Lung (tissue), 12 donors: ENCODE results near the gene SDR42E1. TPM values are rescaled to one million over a fixed set of nuclear protein-coding genes. Genes with fewer than 3 reads are reported as not detected.

ENCODE experiments used
- ATAC-seq: fragments of 200-7000 bp; cut with Tn5 transposase; one replicate; pipeline ENCODE4 v1.9.1; 2020; ENCODE audit warnings: moderate number of reproducible peaks; ENCODE audit not compliant: insufficient read depth, low FRiP score
- DNase-seq, 3 donors: peaks; one replicate each; pipeline ENCODE4 v3.0.0-alpha.2; 2013 to 2017
- H3K27ac ChIP-seq, 2 donors: one replicate each; pipeline ENCODE4 v1.5.1; 2013; ENCODE audit warnings: mild to moderate bottlenecking in 2 of 2, moderate library complexity in 2 of 2, control low read depth in 1 of 2, inconsistent platforms in 1 of 2, low read depth in 1 of 2, low read length in 1 of 2
- H3K27me3 ChIP-seq, 3 donors: one replicate each; pipeline ENCODE4 v1.5.1; 2013; ENCODE audit warnings: low read length in 2 of 3; ENCODE audit not compliant: control insufficient read depth in 3 of 3, insufficient read depth in 3 of 3
- H3K36me3 ChIP-seq, 4 donors: one replicate each; pipeline ENCODE4 v1.5.1; 2013; ENCODE audit warnings: low read length in 4 of 4, mild to moderate bottlenecking in 1 of 4, moderate library complexity in 1 of 4; ENCODE audit not compliant: control insufficient read depth in 4 of 4, insufficient read depth in 4 of 4
- H3K4me1 ChIP-seq, 5 donors: one replicate each; pipeline ENCODE4 v1.5.1; 2013; ENCODE audit warnings: low read length in 5 of 5, mild to moderate bottlenecking in 2 of 5, moderate library complexity in 1 of 5; ENCODE audit not compliant: control insufficient read depth in 5 of 5, insufficient read depth in 5 of 5
- H3K4me3 ChIP-seq: one replicate; pipeline ENCODE4 v1.5.1; 2013; ENCODE audit warnings: mild to moderate bottlenecking, control low read depth, moderate library complexity
- H3K9ac ChIP-seq, 2 donors: one replicate each; pipeline ENCODE4 v1.5.1; 2013; ENCODE audit warnings: low read length in 2 of 2, control low read depth in 1 of 2; ENCODE audit not compliant: insufficient read depth in 1 of 2
- H3K9me3 ChIP-seq, 4 donors: one replicate each; pipeline ENCODE4 v1.5.1; 2013; ENCODE audit warnings: low read length in 3 of 4, mild to moderate bottlenecking in 1 of 4, moderate library complexity in 1 of 4; ENCODE audit not compliant: control insufficient read depth in 4 of 4, insufficient read depth in 3 of 4
- WGBS, 2 donors: extraction: QIAGEN DNeasy Blood & Tissue Kit; methylation state at CpG; one replicate each; pipeline ENCODE4 v1.1.7; 2013; 5-methylcytosine and 5-hydroxymethylcytosine counted together
- polyA plus RNA-seq, 2 donors: library from polyadenylated mRNA; stranded (reverse); fragments of 200-250 nt; gene quantifications; one replicate each; pipeline ENCODE4 v1.2.1, GENCODE V29; 2013
- total RNA-seq, 2 donors: library from RNA; depleted of rRNA in 1 of 2; stranded (reverse); fragments of >200 nt in 1 of 2; gene quantifications; one replicate each; pipeline ENCODE4 v1.2.1, GENCODE V29; 2014 to 2021
- TF ChIP-seq, protein P1 (sequence below): IDR thresholded peaks from 2 replicates; pipeline ENCODE4 v1.5.1; 2012; ENCODE audit warnings: mild to moderate bottlenecking; ENCODE audit errors: control extremely low read depth, extremely low read depth
- donor health status: control.
- donor health status: control.
- donor health status: Bipolar disorder and iron deficiency.
- donor health status: healthy.
- donor health status: DM: yes; HTN: yes; CAD: no.

SDR42E1 gene
- total and polyA plus RNA-seq, 4 donors: 1.2 to 9.5 (median 4.0) TPM

DNA sequence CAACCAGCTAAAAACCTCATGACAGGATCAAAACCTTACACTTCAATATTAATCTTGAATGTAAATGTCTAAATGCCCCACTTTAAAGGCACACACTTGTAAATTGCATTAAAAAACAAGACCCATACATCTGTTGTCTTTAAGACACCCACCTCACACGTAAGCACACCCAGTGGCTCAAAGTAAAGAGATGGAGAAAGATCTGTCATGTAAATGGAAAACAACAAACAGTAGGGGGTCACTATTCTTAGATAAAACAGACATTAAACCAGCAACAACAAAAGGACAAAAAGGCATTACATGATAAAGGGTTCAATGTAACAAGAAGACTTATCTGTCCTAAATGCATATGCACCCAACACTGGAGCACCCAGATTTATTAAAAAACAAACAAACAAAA, 35.6 kb downstream of the SDR42E1 start:
- 33 to 72% methylated on average over 1 of the region's 1 CpG for WGBS, 2 donors
- Histone ChIP-seq H3K36me3 (no peaks in the 10 kb centered on the region), H3K9ac (no peak overlapping the region), H3K27ac (no peak overlapping the region), H3K4me3 (no peak overlapping the region), H3K9me3 (peaks cover 0 to 6% (median 5%) of the 10 kb centered on the region in 4 donors), H3K4me1 (peaks cover 0 to 2% (median 0%) of the 10 kb centered on the region in 5 donors), H3K27me3 (no peaks in the 10 kb centered on the region)
- no peak for ATAC-seq
- TF ChIP-seq, protein P1, sequence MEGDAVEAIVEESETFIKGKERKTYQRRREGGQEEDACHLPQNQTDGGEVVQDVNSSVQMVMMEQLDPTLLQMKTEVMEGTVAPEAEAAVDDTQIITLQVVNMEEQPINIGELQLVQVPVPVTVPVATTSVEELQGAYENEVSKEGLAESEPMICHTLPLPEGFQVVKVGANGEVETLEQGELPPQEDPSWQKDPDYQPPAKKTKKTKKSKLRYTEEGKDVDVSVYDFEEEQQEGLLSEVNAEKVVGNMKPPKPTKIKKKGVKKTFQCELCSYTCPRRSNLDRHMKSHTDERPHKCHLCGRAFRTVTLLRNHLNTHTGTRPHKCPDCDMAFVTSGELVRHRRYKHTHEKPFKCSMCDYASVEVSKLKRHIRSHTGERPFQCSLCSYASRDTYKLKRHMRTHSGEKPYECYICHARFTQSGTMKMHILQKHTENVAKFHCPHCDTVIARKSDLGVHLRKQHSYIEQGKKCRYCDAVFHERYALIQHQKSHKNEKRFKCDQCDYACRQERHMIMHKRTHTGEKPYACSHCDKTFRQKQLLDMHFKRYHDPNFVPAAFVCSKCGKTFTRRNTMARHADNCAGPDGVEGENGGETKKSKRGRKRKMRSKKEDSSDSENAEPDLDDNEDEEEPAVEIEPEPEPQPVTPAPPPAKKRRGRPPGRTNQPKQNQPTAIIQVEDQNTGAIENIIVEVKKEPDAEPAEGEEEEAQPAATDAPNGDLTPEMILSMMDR: no peak
- DNase-seq: no peak

DNA sequence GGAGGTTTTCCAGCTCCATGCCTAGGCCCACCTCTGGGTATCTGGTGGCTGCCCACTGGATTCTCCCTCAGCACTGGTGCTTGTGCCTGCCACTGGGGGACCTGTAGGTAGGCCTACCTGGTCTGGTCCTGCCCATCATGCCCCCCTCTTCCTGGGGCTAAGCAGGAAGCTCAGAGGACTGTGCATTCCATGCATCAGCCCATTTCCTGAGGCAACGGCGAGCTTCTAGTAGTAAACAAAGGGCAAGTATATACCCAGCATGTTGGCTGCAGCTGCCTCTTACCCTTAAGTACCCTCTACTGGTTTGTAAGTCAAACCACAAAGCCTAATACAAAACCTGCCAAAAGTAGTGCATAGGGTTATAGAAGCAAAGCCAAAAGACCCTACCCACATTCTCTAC, 37.5 kb downstream of the SDR42E1 start:
- no peak for DNase-seq
- no peak overlapping the region for H3K9ac ChIP-seq
- no peak overlapping the region for H3K27ac ChIP-seq
- H3K9me3 ChIP-seq: peaks cover 0 to 9% (median 5%) of the 10 kb centered on the region in 4 donors
- H3K36me3 ChIP-seq: no peaks in the 10 kb centered on the region
- WGBS, 2 donors: 61% methylated on average over 2 of the region's 2 CpGs
- H3K4me3 ChIP-seq: no peak overlapping the region
- ATAC-seq: no peak
- peaks cover 0 to 2% (median 0%) of the 10 kb centered on the region in 5 donors for H3K4me1 ChIP-seq
- TF ChIP-seq, protein P1: no peak
- no peaks in the 10 kb centered on the region for H3K27me3 ChIP-seq

DNA sequence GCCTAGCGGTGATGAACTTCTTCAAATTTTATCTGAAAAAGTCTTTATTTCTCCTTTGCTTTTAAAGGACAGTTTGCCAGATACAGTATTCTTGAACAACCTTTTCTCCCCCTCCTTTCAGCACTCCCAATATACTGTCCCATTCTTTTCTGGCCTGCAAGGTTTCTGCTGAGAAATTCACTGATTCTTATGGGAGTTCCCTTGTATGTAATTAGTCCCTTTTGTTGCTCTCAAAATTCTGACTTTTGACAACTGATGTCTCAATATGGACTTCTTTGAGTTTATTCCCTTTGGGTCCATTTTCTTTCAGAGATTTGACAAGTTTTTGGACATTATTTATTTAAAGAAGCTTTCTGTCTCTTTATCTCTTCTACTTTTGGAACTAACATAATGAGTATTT, 39.4 kb downstream of the SDR42E1 start:
- Histone ChIP-seq H3K4me3 (no peak overlapping the region), H3K36me3 (no peaks in the 10 kb centered on the region), H3K9me3 (peaks cover 0 to 9% (median 5%) of the 10 kb centered on the region in 4 donors), H3K27me3 (no peaks in the 10 kb centered on the region), H3K9ac (no peak overlapping the region), H3K27ac (no peak overlapping the region), H3K4me1 (peaks cover 0 to 2% (median 0%) of the 10 kb centered on the region in 5 donors)
- no peak for ATAC-seq
- DNase-seq: no peak
- TF ChIP-seq, protein P1: no peak
- WGBS, 2 donors: 98 to 100% methylated on average over 1 of the region's 1 CpG

DNA sequence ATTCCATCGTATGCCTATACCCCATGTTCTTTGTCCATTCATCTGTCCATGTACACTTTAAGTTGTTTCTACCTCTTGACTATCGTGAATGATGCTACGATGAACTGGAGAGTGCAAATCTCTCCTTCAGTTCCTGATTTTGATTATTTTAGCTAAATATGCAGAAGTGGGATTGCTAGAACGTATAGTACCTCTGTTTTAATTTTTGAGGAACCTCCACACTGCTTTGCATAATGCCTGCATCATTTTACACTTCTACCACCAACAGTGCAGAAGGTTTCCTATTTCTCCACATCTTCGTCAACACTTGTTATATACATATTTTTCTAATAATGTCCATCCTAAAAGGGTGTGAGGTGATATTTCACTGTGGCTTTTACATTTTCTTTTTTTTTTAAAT, 43.9 kb downstream of the SDR42E1 start:
- H3K9ac ChIP-seq: no peak overlapping the region
- peaks cover 0 to 9% (median under 1%) of the 10 kb centered on the region in 4 donors for H3K9me3 ChIP-seq
- H3K27me3 ChIP-seq: no peaks in the 10 kb centered on the region
- H3K4me1 ChIP-seq: no peaks in the 10 kb centered on the region
- WGBS, 2 donors: 64 to 75% methylated on average over 5 of the region's 5 CpGs
- no peak overlapping the region for H3K4me3 ChIP-seq
- no peaks in the 10 kb centered on the region for H3K36me3 ChIP-seq
- TF ChIP-seq, protein P1: no peak
- DNase-seq: no peak
- ATAC-seq: no peak
- no peak overlapping the region for H3K27ac ChIP-seq
